ENCODE data around the gene NPVF.

DNA sequence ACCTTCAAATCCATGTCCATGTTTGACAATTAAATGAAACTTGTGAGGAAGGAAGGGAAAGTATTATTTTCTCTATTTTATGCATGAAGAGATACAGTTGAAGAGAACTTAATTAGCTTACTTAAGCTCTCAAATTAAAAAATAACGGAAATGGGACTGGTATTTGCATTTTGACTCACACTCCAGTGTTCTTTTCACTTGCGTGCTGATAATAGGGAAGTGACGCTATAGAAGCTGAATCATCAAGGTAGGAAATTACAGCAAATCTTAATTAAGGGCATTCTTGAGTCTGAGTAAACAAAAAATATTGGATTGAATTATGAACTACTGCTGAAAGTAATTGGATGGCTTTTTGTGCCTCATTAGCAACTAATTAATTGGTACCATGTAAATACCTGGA is 44.0 kb upstream of the NPVF start:
- TF ChIP-seq ZNF274 (IDR thresholded peaks at IDR 0.05; ENCODE audit: borderline replicate concordance, extremely low read depth, low read length) (no peak), SUZ12 (IDR thresholded peaks at IDR 0.05; ENCODE audit: low read length) (no peak), POLR2AphosphoS5 (IDR thresholded peaks at IDR 0.05; ENCODE audit: low read depth, low read length) (no peak), EP300 (IDR thresholded peaks at IDR 0.05; ENCODE audit: borderline replicate concordance in 1 of 2, low read depth in 2 of 2, low read length in 2 of 2) (no peak), ASH2L (IDR thresholded peaks at IDR 0.05; ENCODE audit: low read length) (no peak), JUN (IDR thresholded peaks at IDR 0.05; ENCODE audit: low read depth, low read length) (no peak)
- TF ChIP-seq, protein P1, sequence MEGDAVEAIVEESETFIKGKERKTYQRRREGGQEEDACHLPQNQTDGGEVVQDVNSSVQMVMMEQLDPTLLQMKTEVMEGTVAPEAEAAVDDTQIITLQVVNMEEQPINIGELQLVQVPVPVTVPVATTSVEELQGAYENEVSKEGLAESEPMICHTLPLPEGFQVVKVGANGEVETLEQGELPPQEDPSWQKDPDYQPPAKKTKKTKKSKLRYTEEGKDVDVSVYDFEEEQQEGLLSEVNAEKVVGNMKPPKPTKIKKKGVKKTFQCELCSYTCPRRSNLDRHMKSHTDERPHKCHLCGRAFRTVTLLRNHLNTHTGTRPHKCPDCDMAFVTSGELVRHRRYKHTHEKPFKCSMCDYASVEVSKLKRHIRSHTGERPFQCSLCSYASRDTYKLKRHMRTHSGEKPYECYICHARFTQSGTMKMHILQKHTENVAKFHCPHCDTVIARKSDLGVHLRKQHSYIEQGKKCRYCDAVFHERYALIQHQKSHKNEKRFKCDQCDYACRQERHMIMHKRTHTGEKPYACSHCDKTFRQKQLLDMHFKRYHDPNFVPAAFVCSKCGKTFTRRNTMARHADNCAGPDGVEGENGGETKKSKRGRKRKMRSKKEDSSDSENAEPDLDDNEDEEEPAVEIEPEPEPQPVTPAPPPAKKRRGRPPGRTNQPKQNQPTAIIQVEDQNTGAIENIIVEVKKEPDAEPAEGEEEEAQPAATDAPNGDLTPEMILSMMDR (IDR thresholded peaks at IDR 0.05; ENCODE audit: control extremely low read depth in 1 of 3, insufficient read depth in 1 of 3, low read depth in 1 of 3, low read length in 3 of 3): no peak
- TF ChIP-seq, protein P2, sequence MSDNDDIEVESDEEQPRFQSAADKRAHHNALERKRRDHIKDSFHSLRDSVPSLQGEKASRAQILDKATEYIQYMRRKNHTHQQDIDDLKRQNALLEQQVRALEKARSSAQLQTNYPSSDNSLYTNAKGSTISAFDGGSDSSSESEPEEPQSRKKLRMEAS (IDR thresholded peaks at IDR 0.05): no peak

All from H1 (cell line).